ENCODE measurements around the gene CCER1. TPM values are rescaled to one million over a fixed set of nuclear protein-coding genes. Genes with fewer than 3 reads are reported as not detected.

Gene CCER1
- total RNA-seq, 1 experiment from 2014 or later: not detected

DNA sequence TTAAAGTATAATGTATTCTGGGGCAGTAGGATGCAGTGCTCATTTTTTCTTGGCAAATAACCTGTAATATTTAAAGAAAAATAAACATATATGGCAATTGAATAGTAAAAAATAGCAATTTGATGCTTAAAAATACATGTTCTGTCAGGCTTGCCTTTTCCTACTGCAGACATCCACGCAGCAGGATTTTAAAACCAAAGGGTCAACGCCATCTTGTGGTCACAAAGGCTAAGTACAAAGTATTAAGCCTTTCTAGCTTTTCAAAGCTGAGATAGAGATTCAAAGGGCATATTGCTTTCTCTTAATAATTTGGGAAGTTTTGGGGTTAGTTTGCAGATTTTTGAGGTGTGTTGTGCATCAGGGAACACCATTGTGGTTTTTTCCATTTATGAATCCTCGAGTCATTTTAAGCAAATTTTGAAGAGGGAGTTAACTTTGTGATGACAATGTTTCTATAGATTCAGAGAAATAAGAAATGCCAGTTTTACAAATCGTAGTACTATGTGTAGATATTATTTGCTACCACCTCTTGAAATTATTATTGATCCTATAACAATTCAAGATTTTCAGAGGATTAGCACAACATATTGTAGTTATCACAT is 4.7 kb upstream of the CCER1 start:
- TF ChIP-seq, protein P1, sequence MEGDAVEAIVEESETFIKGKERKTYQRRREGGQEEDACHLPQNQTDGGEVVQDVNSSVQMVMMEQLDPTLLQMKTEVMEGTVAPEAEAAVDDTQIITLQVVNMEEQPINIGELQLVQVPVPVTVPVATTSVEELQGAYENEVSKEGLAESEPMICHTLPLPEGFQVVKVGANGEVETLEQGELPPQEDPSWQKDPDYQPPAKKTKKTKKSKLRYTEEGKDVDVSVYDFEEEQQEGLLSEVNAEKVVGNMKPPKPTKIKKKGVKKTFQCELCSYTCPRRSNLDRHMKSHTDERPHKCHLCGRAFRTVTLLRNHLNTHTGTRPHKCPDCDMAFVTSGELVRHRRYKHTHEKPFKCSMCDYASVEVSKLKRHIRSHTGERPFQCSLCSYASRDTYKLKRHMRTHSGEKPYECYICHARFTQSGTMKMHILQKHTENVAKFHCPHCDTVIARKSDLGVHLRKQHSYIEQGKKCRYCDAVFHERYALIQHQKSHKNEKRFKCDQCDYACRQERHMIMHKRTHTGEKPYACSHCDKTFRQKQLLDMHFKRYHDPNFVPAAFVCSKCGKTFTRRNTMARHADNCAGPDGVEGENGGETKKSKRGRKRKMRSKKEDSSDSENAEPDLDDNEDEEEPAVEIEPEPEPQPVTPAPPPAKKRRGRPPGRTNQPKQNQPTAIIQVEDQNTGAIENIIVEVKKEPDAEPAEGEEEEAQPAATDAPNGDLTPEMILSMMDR (IDR thresholded peaks at IDR 0.05; ENCODE audit: insufficient read depth in 1 of 2, low read depth in 1 of 2, low read length in 1 of 2, severe bottlenecking in 1 of 2, unreplicated experiment in 1 of 2): peak; percentile 50 to 70
- H3K9me3 ChIP-seq: no peaks in the 10 kb centered on the region
- Mint-ChIP-seq H3K36me3 (ENCODE audit: insufficient read depth, unreplicated experiment) (no peaks in the 10 kb centered on the region), H3K4me1 (ENCODE audit: low read depth, unreplicated experiment) (no peaks in the 10 kb centered on the region), H3K27ac (ENCODE audit: unreplicated experiment) (no peak overlapping the region), H3K27me3 (ENCODE audit: insufficient read depth, unreplicated experiment) (no peaks in the 10 kb centered on the region), H3K4me3 (ENCODE audit: unreplicated experiment) (no peak overlapping the region), H3K9me3 (ENCODE audit: unreplicated experiment) (no peaks in the 10 kb centered on the region)
- H3K27me3 ChIP-seq (replicated peaks; ENCODE audit: control insufficient read depth, insufficient read depth, low read length): no peaks in the 10 kb centered on the region
- DNase-seq: peak in 1 of 2 experiments; percentile 43
- no peaks in the 10 kb centered on the region for H3K4me1 ChIP-seq
- BruUV-seq (replicated peaks): no TSS peak
- POLR2A ChIA-PET: no interaction called here
- intact Hi-C loops (cut with micrococcal nuclease; ENCODE audit: unreplicated experiment): loop anchor here (1.0 kb wide), 1 partner anchor 14 kb away; no protein-coding TSS in a partner anchor
- no peak overlapping the region for H3K4me3 ChIP-seq (ENCODE audit: low read depth, low read length)
- no peaks in the 10 kb centered on the region for H3K36me3 ChIP-seq (ENCODE audit: control insufficient read depth, insufficient read depth, low read length)
- CTCF ChIA-PET: interaction anchor here (0.6 to 2.9 kb wide), 3 partner anchors 11 to 285 kb away, joined by 3 to 41 read pairs (median 5); no protein-coding TSS in a partner anchor

DNA sequence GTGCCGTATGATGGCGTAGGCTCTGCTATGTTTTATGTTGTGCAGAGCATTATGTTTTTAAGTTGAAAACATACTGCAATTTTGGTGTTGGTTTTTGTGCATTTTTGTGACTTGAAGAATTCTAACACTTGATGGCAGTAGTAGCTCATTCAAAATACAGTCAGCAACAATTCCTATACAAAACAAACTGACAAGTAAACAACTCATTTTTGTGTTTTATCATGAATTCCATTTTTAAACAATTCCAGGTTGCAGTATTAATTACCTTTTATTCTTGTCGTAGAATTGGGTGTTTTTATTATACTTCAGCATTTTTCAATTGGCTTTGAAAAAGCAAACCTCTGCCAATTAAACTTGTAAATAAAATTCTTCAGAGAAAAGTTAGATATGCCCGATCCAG is 4.1 kb upstream of the CCER1 start:
- POLR2A ChIA-PET: no interaction called here
- Mint-ChIP-seq H3K27ac (ENCODE audit: unreplicated experiment) (no peak overlapping the region), H3K4me1 (ENCODE audit: low read depth, unreplicated experiment) (no peaks in the 10 kb centered on the region), H3K27me3 (ENCODE audit: insufficient read depth, unreplicated experiment) (no peaks in the 10 kb centered on the region), H3K9me3 (ENCODE audit: unreplicated experiment) (peaks cover 1% of the 10 kb centered on the region), H3K36me3 (ENCODE audit: insufficient read depth, unreplicated experiment) (no peaks in the 10 kb centered on the region), H3K4me3 (ENCODE audit: unreplicated experiment) (no peak overlapping the region)
- CTCF ChIA-PET: interaction anchor here (0.6 to 2.9 kb wide), 4 partner anchors 11 to 1444 kb away, joined by 3 to 41 read pairs (median 4); no protein-coding TSS in a partner anchor
- no peaks in the 10 kb centered on the region for H3K36me3 ChIP-seq (ENCODE audit: control insufficient read depth, insufficient read depth, low read length)
- H3K4me1 ChIP-seq: no peaks in the 10 kb centered on the region
- intact Hi-C loops (cut with micrococcal nuclease; ENCODE audit: unreplicated experiment): loop anchor here (1.0 kb wide), 1 partner anchor 14 kb away; no protein-coding TSS in a partner anchor
- DNase-seq: no peak
- H3K9me3 ChIP-seq: no peaks in the 10 kb centered on the region
- TF ChIP-seq, protein P1 (IDR thresholded peaks at IDR 0.05; ENCODE audit: insufficient read depth in 1 of 2, low read depth in 1 of 2, low read length in 1 of 2, severe bottlenecking in 1 of 2, unreplicated experiment in 1 of 2): no peak
- no peak overlapping the region for H3K4me3 ChIP-seq (ENCODE audit: low read depth, low read length)
- H3K27me3 ChIP-seq (replicated peaks; ENCODE audit: control insufficient read depth, insufficient read depth, low read length): no peaks in the 10 kb centered on the region
- BruUV-seq (replicated peaks): no TSS peak

DNA sequence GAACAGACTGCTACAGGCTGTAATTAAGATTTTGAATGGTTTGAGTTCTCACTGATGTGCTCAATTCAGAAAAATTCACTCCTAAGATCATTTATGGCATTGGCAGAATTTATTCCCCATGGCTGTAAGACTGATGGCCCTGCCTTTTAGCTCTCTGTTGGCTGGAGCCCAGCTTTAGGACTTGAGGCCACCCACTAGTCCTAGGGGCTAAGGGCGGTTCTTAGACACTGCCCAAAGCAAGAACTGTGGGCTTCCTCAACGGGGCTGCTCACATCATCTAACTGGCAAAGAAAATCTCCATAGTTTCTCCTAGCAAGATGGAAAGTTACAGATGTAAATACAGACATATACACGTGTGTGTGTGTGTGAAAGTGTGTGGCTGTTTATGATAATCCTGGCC is 3.4 kb upstream of the CCER1 start:
- ChIA-PET POLR2A (no interaction called here), CTCF (interaction anchor here (2.9 kb wide), 1 partner anchor 13 kb away, joined by 41 read pairs; no protein-coding TSS in a partner anchor)
- TF ChIP-seq, protein P1 (IDR thresholded peaks at IDR 0.05; ENCODE audit: insufficient read depth in 1 of 2, low read depth in 1 of 2, low read length in 1 of 2, severe bottlenecking in 1 of 2, unreplicated experiment in 1 of 2): no peak
- intact Hi-C loops (cut with micrococcal nuclease; ENCODE audit: unreplicated experiment): no loop called here
- Mint-ChIP-seq H3K9me3 (ENCODE audit: unreplicated experiment) (peaks cover 8% of the 10 kb centered on the region), H3K27ac (ENCODE audit: unreplicated experiment) (no peak overlapping the region), H3K27me3 (ENCODE audit: insufficient read depth, unreplicated experiment) (no peaks in the 10 kb centered on the region), H3K4me1 (ENCODE audit: low read depth, unreplicated experiment) (no peaks in the 10 kb centered on the region), H3K4me3 (ENCODE audit: unreplicated experiment) (no peak overlapping the region), H3K36me3 (ENCODE audit: insufficient read depth, unreplicated experiment) (no peaks in the 10 kb centered on the region)
- no peaks in the 10 kb centered on the region for H3K27me3 ChIP-seq (replicated peaks; ENCODE audit: control insufficient read depth, insufficient read depth, low read length)
- H3K9me3 ChIP-seq: no peaks in the 10 kb centered on the region
- H3K36me3 ChIP-seq (ENCODE audit: control insufficient read depth, insufficient read depth, low read length): no peaks in the 10 kb centered on the region
- no peak for DNase-seq
- H3K4me3 ChIP-seq (ENCODE audit: low read depth, low read length): no peak overlapping the region
- BruUV-seq (replicated peaks): no TSS peak
- no peaks in the 10 kb centered on the region for H3K4me1 ChIP-seq
